GM21529 (cell line): ENCODE results near the gene POGLUT3.

Experiments
- ATAC-seq: cut with Tn5 transposase; IDR thresholded peaks from one replicate; pipeline ENCODE4 v1.9.1; 2021; ENCODE audit not compliant: unreplicated experiment

The POGLUT3 gene

GRCh38 chr11:108500721-108501120 is 2.5 kb upstream of the POGLUT3 start:
- ATAC-seq, result no peak

DNA sequence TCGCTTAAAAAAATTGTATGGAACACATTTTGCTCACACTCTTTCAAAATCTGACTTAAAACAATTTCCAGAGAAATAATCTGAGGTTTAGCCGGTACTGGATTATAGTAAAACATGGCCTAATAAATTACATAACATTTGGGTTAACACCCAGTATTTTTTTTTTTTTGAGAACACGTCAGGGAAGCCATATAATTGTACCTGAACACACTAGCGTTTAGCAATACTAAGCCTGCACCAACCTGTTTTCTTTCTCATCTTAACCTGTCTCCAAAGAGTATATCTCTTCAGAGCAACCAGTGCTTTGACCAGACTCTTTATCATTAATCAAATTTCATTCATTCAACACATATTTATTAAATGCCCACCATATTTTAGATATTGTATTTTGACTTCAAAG is 2.0 kb upstream of the POGLUT3 start:
- ATAC-seq, result no peak

DNA sequence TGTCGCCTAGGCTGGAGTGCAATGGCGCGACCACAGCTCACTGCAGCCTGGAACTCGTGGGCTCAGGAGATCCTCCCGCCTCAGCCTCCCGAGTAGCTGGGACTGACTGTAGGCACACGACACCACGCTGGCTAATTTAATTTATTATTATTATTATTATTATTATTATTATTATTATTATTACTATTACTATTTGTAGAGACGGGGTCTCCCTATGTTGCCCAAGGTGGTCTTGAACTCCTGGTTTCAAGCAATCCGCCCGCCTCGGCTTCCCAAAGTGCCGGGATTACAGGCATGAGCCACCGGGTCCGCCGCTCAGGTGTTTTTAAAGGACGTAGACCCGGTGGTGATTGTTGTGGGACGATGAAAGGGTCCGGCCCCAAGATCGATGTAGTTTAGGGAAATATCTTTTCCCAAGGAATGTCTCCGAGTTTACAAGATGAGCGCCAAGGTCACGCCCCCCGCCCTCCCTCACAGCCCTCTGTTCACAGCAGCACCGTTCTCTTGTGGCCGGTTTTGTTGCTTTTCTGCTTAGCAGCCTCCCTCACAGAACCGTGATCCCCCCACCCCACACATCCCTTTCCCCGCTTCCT is 728 bp upstream of the POGLUT3 start:
- ATAC-seq, result no peak

DNA sequence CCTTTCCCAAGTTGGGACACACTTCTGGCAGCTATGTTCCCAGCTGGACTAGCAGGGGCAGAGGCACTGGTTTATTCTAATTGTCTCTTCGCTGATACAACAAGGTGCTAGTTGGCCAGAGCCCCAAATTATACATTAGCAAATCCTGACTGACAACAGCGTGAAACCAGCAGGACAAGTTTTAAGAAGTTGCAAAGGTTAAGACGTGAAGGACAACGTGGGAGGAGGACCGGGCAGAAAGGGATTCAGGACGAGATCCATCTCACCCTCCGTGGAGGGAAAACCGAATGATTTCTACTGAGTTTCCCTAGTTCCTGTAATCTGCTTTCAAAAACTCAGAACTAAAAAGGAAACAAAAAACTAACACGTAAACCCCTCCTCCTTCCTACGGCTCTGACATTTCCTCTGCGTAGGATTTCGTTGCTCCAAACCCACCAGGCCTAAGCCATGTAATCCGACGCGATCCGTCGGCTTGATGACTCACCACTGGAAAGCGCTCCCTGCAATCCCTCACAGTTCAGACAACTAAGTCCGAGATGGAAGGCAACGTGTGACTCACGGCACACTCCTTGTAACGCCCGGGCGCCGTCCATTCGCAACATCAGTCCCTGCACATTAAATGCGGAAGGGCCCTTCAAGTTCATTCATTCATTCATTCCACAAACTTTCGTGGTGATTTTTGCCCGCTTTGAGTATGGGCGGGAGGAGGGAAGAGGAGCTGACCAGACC is 703 bp downstream of the POGLUT3 start:
- ATAC-seq, result peak; percentile 73

DNA sequence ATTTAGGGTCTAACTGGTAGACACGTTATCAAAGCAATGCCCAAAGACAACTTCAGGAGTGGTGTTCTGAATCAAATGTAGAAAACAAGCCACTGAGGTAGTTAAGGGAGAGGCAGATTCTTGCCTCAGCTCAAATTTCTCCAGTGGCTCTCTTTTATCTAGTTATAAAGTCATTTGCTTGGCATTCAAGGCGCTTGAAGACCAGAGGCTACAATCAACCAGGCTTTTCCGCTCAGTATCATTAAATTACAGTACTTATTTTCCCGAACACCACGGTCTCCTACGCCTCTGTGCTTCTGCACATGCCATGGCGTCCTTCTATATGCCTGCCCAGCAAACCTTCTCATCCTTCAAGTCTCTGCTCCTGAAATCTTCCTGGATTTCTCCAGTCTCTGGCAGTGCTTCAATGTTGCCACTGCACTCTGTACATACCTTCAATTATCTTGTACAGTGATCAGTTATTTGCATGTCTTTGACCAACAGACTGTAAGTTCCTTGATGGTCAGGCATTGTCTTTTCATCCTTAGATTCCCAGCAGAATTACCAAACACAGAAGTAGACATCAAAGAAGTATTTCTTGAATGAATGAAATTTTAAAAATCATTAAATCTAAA is 1.4 kb downstream of the POGLUT3 start:
- ATAC-seq, result no peak

- no peak for ATAC-seq
Observed at GRCh38 chr11:108495326-108495725, 2.9 kb downstream of the POGLUT3 start.

DNA sequence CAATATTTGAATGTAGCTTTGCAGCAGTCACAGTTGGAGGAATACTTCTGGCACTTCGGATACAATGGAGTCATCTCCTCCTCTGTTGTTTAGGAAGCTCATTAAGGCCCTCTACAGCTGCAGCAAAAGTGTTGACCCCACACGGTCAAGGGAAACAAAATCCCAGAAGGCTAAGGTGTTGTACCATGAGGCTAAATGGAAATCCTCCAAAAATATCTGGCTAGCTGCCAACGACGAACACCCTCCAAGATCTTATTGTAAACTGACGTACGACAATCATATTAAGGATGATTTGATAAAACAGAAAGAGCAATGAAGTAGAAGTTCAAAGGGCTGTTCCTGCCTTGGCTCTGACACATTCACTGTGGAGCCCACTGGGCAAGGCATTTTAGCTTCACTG is 4.0 kb downstream of the POGLUT3 start:
- ATAC-seq, result no peak

GRCh38 chr11:108491936-108492335 is 6.2 kb downstream of the POGLUT3 start:
- no peak for ATAC-seq

GRCh38 chr11:108486828-108487227 is 11.4 kb downstream of the POGLUT3 start:
- no peak for ATAC-seq

DNA sequence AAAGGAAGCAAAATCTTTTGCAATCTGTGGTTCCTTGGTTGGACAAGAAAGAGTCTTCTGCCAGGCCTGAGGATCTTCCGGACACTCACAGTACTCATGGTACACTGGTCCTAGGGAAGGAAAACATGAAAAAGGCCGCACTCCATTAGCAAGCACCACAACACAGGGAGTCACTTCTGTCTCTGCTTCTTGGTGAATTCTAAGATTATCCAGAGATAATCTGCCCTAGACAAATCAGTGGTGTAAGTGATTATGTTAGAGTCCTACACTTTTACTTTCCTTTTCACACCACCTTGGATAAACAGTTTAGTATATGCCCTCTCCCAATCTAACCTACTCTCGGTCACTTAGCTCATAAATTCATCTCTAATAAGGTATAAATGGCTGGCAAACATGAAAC is 11.9 kb downstream of the POGLUT3 start:
- ATAC-seq, result no peak

DNA sequence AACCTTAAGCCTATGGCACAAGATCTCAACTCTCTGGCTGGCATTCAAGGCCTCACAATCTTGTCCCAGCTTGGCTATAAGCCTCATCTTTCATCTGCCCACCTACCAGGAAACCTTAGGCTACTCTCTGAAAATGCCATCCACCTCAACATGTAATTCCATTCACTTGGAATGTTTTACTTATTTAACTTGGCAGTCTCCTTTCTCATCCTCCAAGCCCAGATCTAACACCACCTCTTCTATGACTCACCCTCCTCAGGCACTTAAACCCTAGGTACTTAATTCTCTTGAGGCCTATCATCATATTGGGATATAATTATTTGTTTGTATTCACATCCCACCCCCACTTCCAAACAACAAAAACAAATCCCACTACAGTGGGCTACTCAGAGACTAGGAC is 15.0 kb downstream of the POGLUT3 start:
- no peak for ATAC-seq

DNA sequence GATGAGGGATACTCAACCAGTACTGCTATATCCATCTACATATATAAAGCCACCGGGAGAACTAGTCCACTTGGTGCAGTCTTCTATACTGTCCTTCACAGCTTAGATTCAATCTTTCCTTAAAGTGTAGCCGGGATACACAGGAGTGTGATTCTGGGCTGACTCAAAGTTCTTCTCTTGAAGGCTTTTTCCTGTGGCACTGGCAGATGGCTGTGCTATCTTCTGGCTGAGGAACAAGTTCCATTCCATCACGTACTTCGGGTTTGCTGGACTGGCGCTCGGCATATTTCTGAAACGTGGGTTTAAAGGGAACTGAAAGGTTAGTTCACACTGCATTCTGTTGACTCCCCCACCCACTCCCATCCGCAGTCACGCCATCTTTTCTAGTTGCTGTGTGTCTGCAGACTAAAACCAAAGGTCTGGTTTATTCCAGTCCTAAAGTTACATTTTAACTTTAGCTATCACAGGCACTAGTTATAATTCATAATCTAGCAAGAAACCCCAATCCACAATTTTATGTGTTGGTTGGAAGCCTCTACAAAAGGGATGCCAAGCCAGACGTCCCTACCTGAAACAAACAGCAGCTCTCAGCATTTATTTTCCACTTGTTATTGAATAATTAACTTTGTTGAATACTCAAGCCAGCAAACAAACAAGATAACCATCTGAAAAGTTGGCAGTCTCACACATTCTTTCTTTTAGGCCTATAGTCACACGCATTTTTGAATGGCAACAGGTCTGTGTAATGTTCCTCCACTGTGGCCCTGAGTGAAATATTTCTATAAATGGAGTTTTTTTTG is 23.3 kb downstream of the POGLUT3 start:
- ATAC-seq, result no peak

DNA sequence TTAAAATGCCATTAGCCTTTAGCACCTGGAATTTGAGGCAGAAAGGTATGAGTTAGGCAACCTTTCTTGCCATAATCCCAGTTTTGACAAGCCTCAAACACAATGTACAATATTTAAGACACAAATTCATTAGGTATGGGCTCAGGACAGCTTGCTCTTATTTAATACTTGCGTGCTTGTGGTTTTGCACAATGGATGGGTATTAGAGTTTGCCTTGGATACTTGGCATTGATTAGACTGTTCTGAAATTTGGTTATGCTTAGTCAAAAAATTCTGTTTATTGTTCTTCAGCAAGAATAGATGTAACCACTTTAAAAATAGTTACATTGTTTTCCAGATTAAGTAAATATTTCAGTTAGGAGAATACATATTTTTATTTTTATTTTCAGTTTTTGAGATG is 25.5 kb downstream of the POGLUT3 start:
- ATAC-seq, result no peak

- ATAC-seq, result no peak
Observed at GRCh38 chr11:108468478-108468864, 29.7 kb downstream of the POGLUT3 start.

DNA sequence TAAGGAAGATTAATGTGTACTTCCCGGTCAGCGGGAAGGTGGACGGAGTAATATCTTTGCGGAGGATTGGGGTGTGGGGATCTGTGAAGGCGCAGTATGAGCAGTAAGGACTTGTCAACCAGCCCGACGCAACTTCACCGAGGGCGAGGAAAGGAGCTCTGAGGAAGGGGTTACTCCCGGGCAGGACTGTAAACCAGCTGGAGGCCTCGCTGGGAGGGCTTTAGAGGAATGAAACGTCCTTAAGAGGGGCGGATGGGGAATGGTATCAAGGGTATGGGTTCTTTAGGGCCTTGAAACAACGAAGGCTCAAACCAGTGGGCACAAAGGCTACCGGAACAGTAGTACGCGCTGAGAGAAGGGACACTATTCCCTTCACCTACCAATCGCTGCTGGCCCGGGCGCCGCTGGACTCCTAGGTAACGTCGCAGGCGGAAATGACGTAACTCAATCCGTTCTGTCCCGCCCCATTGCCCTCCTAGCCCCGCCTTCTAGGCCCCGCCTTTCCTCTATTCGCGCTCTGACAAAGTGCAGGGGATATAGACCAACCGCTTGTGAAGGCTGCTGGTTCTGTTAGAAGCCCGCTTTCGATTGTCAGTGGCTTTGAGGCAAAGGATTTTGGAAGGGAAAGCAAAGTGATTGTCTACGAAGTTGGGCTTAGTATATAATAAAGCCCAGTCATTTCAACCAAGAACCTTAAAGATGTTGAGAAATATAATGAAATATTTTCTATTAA is 30.9 kb downstream of the POGLUT3 start, which contains the start of gene C11orf65:
Gene C11orf65 (minus strand): TSS at position 439 of the 733 bp plus-strand sequence. CDS start 5,970 bp downstream, outside the sequence.
- ATAC-seq, result peak; percentile 99

DNA sequence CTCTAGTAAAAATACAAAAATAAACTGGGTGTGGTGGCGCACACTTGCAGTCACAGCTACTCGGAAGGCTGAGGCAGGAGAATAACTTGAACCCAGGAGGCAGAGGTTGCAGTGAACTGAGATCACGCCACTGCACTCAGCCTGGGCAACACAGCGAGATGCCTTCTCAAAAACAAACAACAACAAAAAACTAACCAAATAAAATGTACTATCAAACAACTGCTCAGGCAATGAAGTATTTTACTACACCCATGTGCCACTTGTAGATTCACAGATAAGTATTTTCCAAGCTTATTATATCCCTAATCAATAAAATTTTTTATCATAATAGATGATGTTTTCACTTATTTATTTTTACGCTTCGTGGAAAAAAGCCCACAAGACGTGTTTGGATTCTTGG is 31.8 kb downstream of the POGLUT3 start:
- no peak for ATAC-seq

DNA sequence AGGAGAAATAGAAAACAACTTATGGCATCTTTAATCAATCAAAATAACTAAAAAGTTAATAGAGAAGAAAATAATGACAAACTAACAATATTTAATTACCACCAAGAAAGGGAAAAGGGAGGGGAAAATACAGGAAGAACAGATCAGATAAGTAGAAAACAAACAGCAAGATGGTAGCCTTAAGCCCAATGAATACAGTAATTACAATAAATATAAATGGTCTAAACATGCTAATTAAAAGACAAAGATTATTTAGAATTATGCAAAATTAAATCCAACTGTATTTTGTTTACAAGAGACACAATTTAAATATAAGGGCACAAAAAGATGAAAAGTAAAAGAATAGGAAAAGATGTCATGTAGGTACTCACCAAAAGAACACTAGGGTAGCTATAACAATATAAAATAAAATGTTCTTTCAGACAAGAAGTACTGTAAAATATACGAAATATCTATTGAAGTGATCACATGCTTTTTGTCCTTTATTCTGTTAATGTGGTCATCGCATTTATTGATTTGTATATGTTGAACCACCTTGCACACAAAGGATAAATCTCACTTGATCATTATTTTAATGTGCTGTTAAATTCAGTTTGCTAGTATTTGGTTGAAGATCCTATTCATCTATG is 44.9 kb downstream of the POGLUT3 start:
- no peak for ATAC-seq
